Measurements from ENCODE around the gene KRTAP26-1.

The KRTAP26-1 gene, protein sequence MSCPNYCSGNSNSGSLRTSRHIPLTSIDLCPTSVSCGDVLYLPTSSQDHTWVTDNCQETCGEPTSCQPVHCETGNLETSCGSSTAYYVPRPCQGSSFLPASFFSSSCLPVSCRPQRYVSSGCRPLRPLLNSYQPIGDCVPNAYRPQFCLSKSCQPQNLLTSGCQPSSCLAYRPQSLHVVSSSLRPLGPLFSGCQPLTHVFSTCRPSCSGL

GRCh38 chr21:30320215-30320614, at the start of gene KRTAP26-1:
KRTAP26-1 (minus strand) TSS chr21:30320315; CDS start chr21:30320035, 280 bp downstream.
- DNase-seq = no peak

- DNase-seq = no peak
Measured at GRCh38 chr21:30355906-30356305, 35.8 kb upstream of the KRTAP26-1 start.

DNA sequence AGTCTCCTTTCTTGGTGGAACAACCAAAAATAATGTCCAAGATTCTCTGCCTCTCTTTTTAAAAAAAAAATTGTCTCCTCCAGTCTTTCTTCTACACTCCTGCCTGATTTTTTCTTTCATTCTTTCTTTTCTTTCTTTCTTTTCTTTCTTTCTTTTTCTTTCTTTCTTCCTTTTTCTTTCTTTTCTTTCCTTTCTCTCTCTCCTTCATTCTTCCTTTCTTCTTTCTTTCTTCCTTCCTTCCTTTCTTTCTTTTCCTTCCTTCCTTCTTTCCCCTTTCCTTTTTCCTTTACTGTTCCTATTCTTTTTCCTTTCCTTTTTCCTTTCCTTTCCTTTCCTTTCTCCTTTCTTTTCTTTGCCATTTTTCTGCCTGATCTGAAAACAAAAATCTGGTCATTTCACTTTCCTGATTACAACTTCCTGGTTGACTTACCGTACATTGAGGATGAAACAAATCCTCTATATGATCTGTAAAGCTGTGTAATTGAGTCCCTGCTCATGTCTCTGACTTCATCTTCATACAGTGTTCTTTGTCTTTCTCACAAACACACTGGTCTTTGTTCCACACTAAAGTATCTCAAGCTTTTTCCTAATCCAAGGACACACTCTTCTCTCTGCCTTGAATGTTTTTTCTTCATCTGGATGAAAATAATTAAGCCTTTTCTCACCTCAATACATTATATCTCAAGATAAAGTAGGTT, 34.3 kb upstream of the KRTAP26-1 start:
- DNase-seq = no peak

- no peak for DNase-seq
Measured at GRCh38 chr21:30351534-30351933, 31.4 kb upstream of the KRTAP26-1 start.

- peak; percentile 61 for DNase-seq
Measured at GRCh38 chr21:30349572-30349971, 29.5 kb upstream of the KRTAP26-1 start.

DNA sequence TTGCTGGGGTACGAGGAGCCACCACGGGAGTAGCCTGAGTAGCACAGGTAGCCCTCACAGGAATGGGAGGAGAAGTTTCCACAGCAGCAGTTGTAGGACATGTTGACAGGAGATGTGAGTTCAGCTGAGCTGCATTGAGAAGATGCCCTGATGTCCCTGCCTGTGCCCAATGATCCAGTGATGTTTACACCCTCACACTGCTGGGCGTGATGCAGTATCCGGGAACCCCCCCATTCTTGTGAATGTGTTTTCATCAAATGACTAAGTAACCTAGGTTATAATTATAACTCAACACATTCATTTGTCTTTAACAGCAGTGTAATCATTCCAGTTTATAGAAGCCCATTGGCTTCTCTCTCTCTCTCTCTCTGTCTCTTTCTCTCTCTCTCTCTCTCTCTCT, 28.4 kb upstream of the KRTAP26-1 start, which contains the start of gene KRTAP23-1:
TSS of gene KRTAP23-1 (minus strand) at position 101 of the 400 bp plus-strand sequence. CDS start at position 101, 0 bp downstream.
- DNase-seq = no peak

GRCh38 chr21:30345014-30345413, 24.9 kb upstream of the KRTAP26-1 start:
- DNase-seq = no peak

GRCh38 chr21:30340714-30341573, 20.8 kb upstream of the KRTAP26-1 start:
- DNase-seq = peak; percentile 66

DNA sequence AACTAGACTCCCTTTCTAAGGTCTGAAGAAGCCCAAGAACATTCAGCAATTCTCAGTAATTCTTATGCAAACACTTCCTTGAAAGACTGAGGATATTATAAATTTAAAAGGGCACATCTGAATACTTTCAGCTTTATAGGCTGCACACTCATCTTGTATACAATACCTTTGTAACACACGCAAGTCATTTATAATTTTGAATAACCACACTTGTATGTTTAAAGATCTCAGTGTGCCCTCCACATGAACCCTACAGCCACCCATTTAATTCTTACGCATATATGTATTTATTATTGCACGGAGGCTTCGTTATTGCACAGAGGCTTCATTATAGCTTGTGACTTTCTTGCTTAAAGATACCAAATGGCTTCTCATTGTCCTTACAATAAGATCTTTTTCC, 18.6 kb upstream of the KRTAP26-1 start:
- DNase-seq = no peak

GRCh38 chr21:30337772-30338171, 17.7 kb upstream of the KRTAP26-1 start:
- DNase-seq = no peak

- peak; percentile 99 for DNase-seq
Measured at GRCh38 chr21:30337276-30337744, 17.2 kb upstream of the KRTAP26-1 start, which contains the start of gene KRTAP27-1. KRTAP27-1 (minus strand) TSS chr21:30337694; CDS start chr21:30337668, 26 bp downstream.

DNA sequence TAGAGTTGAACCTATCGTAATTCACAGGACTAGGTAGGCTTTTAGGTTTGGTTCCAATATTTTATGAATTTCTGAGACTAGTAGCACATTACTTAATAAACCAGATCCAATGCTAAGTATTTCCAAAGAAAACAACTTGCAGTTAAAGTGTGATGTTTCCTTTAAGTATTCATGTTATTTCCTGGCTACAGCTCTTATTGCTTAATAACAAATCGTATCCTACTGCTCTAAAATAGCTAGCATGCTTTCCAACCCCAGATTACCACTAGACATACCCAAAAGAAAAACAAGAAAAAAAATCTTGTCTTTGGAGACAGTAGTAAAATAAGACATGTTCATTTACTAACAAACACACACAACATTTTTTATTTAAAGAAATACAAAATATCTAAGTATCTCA, 16.5 kb upstream of the KRTAP26-1 start:
- DNase-seq = peak; percentile 11

- DNase-seq = no peak
Measured at GRCh38 chr21:30333736-30334135, 13.6 kb upstream of the KRTAP26-1 start.

DNA sequence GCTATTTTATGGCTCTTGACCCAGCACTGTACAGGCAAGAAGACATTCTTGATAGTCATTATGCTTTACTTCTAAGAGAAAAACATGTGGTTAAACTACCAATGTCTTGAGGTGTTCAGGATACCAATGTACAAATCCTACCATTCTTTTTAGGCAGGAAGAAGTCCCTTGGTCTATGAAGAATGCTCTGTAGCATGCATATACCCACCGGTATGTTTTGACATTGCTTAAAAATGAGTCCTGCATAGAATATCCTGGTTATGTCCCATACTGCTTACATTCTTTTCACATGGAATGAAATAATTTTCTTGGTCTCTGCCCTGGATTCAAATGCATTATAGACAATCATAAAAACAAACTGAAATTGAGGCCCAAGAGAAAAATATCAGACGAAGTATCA, 12.6 kb upstream of the KRTAP26-1 start:
- no peak for DNase-seq

GRCh38 chr21:30329203-30329875, 9.2 kb upstream of the KRTAP26-1 start:
- DNase-seq = no peak

DNA sequence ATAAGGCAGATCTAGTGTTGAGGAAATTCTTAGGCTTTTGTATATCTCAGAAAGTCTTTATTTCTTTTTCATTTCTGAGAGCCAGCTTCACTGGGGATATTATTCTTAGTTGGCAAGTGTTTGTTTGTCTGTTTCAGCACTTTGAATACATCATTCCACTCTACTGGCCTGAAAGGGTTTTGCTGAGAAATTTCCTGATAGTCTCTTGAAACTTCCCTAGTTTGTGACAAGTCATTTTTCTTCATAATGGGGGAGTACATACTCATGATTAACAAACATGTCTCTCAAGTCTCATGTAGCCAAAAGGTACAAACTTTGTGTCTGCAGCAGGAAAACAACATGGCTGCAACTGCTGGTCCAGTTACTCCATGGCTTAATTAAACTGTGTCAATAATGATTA, 6.3 kb upstream of the KRTAP26-1 start:
- no peak for DNase-seq

DNA sequence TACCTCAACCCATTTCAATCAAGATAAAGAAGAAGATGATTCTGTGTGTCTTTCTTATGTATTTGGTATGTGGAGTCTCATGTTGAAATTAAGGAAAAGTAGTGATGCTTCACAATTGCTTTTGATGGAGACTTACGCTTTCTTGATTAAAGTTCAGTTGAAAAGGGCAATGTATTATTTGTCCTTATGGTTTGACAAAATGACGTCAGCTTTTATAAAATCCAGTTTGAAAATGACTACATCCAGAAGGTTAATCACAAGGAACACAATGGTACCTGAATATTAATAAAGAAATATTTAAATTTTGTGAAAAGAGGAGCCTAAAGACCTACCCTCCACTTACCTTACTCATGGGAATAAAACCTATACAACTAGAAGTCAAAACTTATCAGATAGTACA, 4.4 kb downstream of the KRTAP26-1 start:
- DNase-seq = no peak

GRCh38 chr21:30306884-30307283, 13.2 kb downstream of the KRTAP26-1 start:
- peak; percentile 73 for DNase-seq

GRCh38 chr21:30305136-30305535, 15.0 kb downstream of the KRTAP26-1 start:
- DNase-seq = no peak

DNA sequence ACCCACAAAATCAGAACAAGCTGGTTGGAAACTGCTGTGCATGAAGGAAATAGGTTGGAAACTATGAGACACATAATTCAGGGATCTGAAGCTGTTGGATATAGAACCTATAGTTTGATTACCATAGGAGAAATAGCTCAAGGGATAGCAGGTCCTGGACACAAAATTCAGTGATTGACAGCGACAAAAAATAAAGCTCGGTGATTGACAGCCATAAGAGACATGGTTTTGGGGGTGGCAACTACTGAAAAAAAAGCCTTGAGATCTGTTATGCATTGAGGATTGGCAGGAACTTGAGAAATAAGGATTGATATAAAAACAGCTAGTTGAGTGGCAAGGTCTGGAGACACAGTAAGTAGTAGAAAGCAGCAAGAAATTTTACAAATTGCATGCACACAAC, 30.9 kb downstream of the KRTAP26-1 start, which contains the start of gene KRTAP25-1:
TSS of gene KRTAP25-1 (minus strand) at position 300 of the 400 bp plus-strand sequence. CDS start at position 276, 24 bp downstream.
- no peak for DNase-seq

GRCh38 chr21:30282850-30283249, 37.3 kb downstream of the KRTAP26-1 start, which contains the start of gene KRTAP24-1:
KRTAP24-1 (minus strand) TSS chr21:30282950; CDS start chr21:30282932, 18 bp downstream.
- no peak for DNase-seq

DNA sequence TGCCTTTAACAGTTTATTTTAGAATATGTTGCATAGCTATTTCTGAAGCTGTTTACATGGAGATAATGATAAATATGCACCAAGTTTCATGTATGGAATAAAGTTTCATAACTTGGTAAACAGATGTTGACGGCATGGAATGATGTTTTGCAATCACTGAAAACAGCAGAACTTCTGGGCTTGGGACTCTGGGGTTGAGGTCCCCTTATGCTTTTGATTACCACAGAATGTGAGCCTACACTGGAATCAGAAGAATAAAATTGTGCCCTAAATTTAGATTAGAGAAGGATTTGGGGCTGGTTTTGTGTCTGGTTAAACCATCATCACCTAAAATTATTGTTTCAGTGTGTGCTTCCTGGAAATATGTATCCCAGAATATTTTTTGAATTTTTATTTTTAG, 48.5 kb downstream of the KRTAP26-1 start:
- no peak for DNase-seq

Measured in NCI-H446 treated with DMSO at 0.1 percent for 48 hours (cell line).